DMS114 treated with DMSO at 0.1 percent for 48 hours (cell line): ENCODE measurements around the gene PPIF.

ENCODE experiments used
- DNase-seq: peaks from one replicate; lab custom pipeline; 2025; ENCODE audit not compliant: unreplicated experiment; lab: John Stamatoyannopoulos, UW

PPIF gene

DNA sequence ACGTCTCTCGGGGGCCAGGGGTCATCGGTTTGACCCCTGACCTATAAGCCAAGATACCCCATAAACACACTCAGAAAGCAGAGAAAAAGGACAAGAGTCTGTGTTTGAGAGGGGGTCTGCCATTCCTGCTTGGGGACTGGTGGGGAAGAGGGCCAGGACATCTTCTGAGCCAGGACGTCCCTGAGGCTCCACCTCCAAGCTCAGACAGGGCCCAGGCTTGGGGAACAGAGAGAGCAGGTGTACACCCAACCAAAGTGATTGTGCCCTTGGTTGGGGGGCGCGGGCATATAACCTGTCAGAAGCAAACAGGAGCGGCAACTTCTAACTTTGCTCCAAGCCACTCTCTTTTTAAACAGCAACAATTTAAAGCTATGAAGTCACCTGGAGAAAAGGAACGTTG lies 33.9 kb upstream of the PPIF start:
- DNase-seq = no peak

DNA sequence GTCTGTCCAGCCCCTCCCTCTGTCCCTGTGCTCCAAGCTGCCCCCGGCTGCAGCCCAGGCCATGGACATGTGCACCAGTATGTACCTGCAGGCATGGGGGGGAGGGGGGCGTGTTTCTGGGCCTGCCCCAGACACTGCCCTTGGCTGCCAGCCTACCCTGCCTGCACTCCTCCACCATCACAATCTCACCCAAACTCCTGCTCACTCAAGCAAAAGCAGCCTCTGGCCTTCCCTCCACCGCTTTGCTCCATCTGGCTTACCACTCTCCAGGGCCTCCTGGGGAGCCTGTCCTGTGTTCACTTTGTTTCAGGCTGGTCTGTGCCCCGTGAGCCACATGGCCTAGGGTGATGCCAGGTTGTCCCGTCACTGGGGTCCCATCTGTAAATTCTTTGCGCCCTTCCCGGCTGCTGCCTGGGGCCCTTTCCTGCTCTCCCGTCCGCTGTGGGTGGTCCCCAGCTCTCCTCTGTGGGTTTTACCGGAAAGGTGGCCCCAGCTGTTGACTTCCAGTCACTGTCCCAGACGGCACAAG lies 33.3 kb upstream of the PPIF start:
- no peak for DNase-seq

DNA sequence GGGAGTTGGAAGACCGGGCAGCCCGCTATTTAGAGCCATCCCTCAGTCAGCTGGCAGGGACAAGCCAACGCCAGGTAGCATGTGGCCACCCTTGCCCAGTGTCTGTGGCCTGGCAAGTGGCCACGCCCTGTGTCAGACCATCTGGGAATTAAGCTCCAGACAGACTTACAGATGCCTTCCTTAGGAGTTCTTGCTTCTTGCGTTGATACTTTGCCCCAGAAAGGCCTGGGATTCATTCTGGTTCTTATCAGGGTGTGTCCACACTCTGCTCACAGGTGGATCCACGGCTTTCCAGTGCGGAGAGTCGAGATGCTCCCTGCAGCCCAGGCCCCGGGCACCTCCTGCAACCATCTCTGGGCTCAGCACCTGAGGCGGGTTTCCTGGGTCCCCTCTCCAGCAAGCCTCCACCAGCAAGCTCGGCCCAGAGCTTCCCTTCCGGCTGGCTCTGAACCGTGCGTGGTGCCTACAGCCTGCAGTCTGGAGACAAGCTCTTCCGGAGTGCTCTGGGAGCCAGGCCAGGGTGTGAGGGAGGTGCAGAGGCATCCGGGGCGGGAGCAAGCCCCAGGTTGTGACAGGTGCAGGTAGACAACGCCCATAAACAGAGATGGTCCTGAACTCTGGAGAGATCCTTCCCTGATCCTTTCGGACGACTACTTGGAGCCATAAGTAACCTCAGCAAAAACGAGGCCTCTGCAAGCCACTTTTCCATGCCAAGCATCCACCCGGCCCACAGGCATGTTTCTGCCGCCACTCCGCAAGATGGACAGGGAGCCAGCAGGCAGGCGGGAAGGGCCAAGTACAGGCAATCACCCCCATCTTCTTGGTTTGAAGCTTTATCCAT lies 32.3 kb upstream of the PPIF start:
- DNase-seq = no peak

DNA sequence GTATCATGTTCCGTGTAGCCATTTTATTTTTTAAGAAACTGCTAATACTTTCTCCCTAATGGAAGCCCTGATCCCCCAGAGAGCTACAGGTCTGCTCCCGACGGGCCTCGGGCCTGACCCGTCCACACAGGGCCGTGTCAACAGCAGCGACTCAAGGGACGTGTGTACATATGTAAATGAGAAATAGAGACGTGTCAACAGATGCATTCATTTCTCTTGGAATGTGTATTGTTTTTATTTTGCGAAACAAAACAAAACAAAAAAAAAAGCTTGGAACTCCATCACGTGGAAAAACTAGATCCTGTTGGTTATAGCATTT lies 31.7 kb upstream of the PPIF start:
- no peak for DNase-seq

DNA sequence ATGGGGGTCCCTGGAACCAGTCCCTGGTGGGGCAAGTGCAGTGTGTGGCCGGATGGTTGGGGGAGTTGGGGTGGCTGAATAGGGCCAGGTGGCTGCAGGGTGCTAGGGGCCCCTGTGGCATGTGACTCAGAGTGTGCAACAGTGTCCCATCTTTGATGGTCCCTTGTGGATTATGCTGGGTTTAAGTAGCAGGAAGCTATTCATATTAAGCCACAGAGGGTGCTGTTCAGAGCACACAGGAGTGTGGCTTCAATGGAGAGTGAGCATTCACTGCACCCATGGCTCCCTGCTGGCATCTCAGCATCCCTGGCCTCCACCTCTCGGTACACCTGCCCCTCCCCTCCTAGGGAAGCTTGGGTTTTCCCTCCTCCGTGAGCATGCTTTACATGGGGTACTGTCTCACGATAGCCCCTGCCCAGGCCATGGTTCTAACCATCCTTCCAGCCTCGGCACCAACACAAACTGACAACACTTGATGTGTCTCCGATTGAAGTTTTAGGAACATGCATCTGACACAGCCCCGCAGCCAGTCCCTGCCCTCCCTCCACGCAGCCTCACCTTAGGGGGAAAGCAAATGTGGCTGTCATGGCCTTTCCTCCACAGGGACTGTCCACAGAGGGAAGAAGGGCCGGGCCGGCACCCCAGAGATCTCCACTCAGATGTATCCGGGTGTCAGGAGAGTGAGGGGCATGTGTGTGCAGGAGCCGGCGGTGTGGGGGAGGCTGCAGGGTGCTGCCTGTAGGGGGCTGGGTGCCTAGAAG lies 30.4 kb upstream of the PPIF start:
- DNase-seq = no peak

DNA sequence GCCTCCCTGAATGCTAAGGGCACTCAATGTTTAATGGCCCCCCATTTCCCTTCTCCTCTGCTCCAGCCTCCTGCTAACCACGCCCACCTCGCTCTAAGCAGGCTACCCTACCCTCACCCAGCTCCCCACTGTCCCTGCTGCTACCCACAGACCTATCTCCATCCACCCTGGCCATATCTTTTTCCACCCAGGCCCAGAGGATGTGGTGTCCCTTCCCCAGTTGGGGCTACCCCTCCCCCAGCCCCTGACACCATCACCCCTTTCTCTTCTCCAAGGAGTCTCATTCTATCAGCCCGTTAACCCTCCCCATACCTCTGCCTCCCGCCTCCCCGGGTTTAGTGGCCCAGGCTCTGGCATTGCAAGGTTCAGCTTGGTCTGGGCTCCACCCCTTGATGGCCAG lies 28.9 kb upstream of the PPIF start:
- DNase-seq = no peak

DNA sequence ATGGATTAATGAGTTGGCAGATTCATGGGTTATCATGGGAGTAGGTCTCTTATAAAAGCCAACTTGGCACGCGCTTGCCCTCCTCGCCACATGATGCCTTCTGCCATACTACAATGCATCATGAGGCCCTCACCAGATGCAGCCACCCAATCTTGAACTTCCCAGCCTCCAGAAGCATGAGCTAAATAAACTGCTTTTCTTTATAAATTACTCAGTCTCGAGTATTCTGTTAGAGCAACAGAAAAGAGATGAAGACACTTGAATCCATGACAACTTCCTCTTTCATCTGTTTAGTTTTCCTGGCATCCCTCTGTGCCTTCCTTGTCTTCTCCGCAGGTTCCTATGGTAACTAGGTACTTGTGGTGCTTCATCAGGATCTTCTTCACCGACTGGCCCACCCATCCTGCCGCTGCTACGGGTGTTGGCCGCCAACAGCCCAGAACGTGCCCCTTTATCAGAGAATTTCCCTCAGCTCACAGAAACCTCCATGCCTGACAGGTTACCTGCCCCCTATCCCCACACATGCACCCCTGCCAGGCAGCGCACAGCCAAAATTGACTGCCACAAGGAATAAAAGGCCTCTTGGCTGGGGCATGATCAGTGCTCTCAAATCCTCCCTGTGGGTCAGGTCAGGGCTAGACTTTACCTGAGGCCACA lies 28.0 kb upstream of the PPIF start:
- no peak for DNase-seq

DNA sequence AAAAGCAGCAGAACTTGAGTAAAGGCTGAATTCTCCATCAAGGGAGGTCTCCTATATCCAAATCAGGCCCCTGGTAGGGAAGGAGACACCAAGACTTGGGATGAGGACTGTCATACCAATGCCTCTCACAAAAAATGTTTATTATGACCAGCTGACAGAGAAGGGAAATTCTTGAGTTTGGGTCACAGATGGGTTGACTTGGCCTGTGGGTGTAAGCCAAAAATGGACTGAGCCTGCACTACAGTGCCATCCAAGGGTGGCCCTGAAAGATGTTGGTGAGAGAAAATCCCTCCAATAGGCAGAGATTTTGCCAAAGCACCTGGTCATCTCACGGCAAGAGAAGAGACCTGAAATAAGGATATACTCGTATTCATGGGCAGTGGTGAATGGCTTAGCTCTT lies 27.0 kb upstream of the PPIF start:
- DNase-seq = no peak

DNA sequence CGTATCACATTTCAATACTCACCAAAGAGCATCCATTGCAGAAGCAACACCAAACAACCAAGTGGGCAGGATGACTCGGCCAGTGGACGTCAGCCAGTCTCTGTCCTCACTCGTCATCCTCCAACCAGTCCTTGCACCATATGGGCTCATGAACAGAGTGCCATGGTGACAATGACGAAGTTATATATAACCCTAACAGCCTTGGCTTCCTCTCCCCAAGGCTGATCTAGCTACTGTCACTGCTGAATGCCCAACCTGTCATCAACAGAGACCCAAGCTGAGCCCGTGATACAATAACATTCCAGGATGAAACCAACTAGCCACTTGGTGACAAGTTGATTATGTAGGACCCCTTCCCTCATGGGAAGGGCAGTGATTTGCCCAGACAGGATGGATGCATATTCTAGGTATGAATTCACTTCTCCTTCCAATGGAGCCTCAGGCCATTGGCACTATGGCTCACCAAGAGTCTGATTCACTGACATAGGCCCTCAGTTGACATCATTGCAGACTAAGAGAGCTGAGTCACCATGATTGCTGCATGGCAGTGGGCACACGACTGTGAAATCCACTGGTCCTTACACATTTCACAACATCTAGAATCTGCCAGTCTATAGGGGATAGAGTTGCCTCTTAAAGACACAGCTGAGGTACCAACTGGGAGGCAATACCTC lies 26.3 kb upstream of the PPIF start:
- no peak for DNase-seq

DNA sequence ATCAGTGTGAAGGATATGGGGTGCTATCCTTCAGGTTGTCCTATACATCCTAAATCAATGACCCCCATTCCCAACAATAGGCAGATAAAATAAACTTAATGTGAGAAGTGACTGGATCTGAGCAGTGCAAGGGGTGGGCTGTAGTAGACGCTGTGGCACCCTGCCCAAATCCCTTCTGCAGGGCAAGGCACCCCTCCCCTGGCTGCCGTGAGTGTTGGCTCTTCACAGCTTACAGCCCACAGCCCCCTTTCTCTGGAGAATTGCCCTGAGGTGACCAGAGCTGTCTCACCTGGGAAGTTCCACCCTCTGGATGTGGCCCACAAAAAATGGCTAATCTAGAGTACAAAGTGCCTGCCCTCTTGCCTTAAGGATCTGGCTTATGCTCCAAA lies 25.8 kb upstream of the PPIF start:
- no peak for DNase-seq

DNA sequence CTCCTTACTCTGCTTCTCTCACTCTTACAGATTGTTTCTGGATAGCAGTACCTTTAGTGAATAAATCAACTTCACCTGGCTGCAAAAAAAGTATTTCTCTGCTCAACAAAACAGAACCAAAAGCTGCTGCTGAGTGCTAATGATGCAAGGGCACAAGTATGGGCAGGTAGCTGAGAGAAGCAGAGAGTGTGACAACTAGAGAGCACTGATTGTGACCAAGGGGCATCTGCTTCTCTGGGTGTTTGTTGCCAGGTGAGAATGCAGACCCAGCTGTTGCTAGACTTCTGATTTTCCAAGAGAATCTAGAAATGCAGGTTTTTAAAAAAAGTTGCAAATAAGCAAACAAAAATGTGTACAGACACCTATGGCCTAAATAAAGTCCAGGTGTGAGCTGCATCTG lies 25.3 kb upstream of the PPIF start:
- DNase-seq = no peak

DNA sequence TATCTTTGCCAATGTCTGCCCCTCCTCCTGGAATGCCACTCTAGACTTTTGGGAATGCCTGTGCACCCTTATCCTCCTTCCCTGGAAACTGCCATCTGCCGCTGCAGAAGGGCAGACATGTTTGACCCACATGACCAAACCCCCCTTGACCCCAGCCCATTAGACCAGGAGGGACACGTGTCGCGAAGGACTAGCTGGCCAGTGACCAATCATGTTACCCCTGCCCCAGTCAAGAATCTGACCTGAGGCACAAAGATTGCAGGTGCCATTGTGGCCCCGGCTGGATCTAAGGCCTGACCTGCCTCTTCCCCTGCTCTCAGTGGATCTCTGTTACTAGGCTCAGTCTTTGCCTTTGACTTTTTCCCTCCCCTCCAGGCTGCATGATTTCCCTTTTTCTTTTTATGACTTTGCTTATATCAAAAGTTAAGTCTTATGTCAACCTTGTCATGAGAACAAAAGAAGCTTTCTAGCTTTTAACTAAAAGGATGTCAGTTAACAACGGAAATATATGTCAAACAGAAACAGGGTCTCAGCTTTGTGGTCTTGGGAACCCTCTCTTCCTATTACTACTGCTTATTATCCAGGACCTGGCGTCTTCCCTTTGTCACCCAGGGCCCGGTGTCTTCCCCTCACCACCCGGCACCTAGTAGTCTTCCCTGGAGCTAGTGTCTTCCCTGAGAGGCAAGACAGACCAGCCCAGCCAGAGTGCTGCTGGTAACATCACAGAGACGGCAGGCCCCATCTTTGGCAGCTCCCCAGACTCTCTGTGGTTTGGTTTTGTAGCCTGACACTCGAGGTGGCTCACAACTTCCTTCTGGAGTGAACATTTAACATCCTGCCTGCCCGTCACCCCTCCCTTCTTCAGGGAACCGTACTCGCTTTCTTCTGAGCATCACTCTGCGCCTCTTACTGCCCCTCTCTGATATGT lies 24.4 kb upstream of the PPIF start:
- no peak for DNase-seq

DNA sequence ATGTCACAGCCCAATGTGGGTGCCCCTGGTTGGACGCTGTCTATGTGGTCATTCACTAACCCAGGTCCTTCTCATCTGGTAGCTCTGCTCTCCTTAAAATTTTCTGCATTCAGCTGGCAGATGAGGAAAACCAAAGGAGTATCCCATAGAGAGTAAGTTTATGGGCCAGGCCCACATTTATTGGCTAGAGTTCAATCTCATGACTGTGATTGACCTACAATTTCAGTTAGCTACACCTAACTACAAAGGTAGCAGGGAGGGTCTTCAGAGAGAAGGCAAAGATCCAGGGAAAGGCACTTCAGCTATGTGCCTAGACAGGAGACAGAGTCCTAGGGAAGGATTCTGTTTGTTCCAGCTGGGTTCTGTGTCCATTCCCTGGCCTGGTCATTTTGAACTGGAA lies 23.7 kb upstream of the PPIF start:
- no peak for DNase-seq

DNA sequence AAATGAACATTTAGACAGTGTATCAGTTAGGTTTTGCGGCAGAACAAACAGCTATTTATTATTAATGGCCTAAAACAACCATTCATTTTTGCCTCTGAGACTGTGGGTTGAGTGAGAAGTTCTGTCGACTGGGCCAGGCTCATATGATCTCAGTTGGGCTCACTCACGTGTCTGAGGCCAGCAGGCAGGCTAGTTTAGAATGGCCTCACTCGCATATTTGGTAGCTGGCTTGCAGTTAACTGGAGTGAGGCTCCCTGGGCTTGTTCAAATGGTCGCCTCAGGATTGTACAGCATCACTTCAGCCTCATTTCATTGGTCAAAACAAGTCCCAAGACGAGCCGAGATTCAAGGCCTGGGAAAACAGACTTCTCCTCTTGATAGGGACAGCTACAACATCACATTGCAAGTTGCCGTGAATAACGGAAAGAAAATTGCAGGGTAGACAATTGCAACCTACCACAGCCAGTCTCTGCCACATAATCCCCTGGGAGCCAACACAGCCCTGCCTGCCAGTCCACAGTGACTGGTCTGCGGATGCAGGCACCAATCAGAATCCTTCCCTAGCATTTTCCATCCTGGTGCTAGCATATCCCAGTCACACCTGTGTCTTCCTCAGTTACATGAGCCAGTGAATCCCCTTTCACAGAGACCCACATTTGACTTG lies 23.1 kb upstream of the PPIF start:
- no peak for DNase-seq

DNA sequence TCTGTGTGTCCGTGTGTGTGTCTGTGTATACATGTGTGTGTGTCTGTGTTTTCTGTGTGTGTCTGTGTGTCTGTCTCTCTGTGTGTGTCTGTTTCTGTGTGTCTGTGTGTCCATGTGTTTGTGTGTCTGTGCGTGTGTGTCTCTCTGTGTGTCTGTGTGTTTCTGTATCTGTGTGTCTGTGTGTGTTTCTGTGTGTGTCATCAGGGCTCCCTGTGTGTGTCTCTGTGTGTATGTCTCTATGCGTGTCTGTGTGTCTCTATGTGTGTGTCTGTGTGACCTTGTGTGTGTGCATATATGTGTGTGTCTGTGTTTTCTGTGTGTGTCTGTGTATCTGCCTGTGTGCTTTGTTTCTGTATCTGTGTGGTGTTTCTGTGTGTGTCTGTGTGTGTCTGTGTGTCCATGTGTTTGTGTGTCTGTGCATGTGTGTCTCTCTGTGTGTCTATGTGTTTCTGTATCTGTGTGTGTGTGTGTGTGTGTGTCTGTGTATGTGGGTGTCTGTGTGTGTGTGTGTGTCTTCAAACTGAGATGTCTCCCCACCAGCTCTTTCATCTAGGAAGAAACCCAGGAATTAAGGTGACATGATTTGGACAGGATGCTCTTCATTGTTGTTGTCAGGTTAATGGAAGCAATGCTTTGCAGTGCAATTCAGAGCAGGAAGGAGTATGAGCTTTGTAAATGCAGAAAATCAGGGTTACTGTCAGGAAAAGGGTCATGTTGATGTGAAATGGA lies 20.7 kb upstream of the PPIF start:
- DNase-seq = no peak

DNA sequence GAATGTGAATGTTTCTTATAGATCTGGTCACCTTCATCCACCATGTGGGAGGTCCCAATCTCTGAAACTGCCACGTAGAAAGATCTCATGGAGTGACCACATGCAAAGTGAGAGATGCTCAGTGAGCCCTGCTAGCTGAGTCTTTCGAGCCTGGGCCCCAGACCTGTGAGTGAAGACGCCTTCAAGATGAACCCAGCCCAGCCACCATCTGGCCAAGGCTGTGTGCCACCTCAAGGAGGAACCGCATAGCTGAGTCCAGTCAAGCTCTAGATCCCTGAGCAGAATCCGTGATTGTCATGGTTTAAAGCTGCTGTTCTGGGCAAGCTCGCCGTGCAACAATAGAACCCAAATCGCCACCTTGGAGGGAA lies 20.2 kb upstream of the PPIF start:
- DNase-seq = no peak

DNA sequence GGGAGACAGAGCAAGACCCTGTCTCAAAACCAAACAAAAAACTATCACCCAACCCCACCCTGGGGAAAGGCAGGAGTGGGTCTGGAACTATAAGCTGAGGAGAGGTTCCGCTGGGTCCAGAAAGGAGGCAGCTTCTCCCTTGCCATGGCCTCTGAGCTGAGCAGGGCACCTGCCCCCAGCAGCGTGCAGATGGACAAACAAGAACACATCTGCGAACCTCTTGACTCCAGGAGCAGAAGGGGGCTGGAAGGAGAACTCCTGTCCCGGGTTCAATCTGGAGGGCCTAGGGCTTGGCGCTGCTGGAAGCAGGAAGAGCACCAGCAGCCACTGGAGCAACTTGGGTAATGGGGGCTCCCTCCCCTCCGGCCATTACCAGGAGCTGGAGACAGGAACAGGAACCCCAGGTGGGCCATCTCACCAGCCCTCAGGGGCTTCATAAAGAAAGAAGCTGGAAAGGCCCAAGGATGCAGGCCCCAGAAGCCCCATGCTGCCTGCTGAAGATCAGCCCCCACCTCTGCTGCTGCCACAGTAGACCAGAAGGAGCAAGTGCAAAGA lies 19.0 kb upstream of the PPIF start:
- DNase-seq = no peak

DNA sequence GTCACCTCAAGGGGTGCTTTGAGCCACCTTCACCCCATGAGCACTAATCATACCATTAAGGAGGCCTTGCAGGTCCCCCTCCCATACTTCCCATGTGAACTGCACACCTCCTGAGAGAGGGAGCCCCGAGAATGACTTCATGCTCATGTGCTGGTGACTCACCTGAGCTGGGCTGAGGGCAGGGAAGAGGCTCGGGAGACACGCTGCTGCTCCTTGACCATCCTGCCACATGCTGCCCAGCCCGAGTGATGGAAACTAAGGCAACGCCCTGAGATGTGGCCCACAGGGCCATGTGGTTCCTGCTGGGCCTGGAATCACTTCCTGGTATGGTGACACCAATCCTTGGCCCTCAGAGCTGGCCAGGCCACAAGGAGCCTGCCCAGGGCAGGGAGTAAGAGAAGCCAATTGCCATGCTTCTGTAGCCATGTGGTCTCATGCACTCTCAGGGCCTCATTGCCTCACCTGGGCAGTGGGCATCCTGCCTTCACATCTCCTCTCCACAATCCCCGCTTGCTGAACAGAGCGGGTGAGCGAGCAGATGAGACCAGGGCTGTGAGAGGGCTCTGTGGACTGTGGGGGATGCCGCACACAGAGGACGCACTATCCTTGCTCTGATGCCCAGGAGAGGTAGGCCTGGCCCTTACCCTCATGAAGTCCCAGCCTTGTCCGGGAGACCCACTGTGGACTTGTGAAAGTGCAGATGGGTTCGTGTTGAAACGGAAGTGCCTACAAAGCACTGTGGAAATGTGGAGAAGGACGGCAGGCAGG lies 18.3 kb upstream of the PPIF start:
- DNase-seq = no peak
